CD14-positive monocyte (primary cell): Measurements from ENCODE around the gene C1QTNF6. TPM values are rescaled to one million over a fixed set of nuclear protein-coding genes. Genes with fewer than 3 reads are reported as not detected.

Experiments
- DNase-seq, 3 donors: peaks; one replicate each; pipeline ENCODE4 v3.0.0-alpha.2; 2011 to 2022
- H2AFZ ChIP-seq: 2 replicates; pipeline ENCODE4 v1.6.0; 2012; ENCODE audit warnings: mild to moderate bottlenecking, low read depth, low read length, inconsistent platforms; ENCODE audit not compliant: insufficient read depth, poor library complexity, severe bottlenecking
- H3K27ac ChIP-seq, 2 donors: 1 replicate in 1 of 2; 2 replicates in 1 of 2; pipeline ENCODE4 v1.5.1; 2012 to 2013; ENCODE audit warnings: low read length in 2 of 2, control low read depth in 1 of 2, inconsistent platforms in 1 of 2, low read depth in 1 of 2, mild to moderate bottlenecking in 1 of 2
- H3K27me3 ChIP-seq, 2 donors: one replicate each; pipeline versions ENCODE4 v1.6.0 to v1.6.1; 2011 to 2013; ENCODE audit warnings: low read length in 2 of 2; ENCODE audit not compliant: control insufficient read depth in 2 of 2, insufficient read depth in 2 of 2
- H3K36me3 ChIP-seq, 2 donors: replicated peaks in 1 of 2; 1 replicate in 1 of 2; 2 replicates in 1 of 2; pipeline versions ENCODE4 v1.5.1 to v1.6.1; 2012 to 2013; ENCODE audit warnings: low read length in 2 of 2, control low read depth in 1 of 2, inconsistent platforms in 1 of 2, mild to moderate bottlenecking in 1 of 2; ENCODE audit not compliant: insufficient read depth in 2 of 2, control insufficient read depth in 1 of 2
- H3K4me1 ChIP-seq, 2 donors: 1 replicate in 1 of 2; 2 replicates in 1 of 2; pipeline versions ENCODE4 v1.5.1 to v1.6.1; 2012 to 2013; ENCODE audit warnings: low read length in 2 of 2, control low read depth in 1 of 2, inconsistent platforms in 1 of 2, mild to moderate bottlenecking in 1 of 2, moderate library complexity in 1 of 2; ENCODE audit not compliant: insufficient read depth in 2 of 2, control insufficient read depth in 1 of 2
- H3K4me2 ChIP-seq: replicated peaks from 2 replicates; pipeline ENCODE3; 2012; ENCODE audit warnings: low read length, moderate library complexity, mild to moderate bottlenecking; ENCODE audit not compliant: poor library complexity, severe bottlenecking; ENCODE audit errors: extremely low read depth
- H3K4me3 ChIP-seq, 3 experiments: fragments of 200-600 bp in 1 of 3; sonication (generic) in 1 of 3; replicated peaks in 1 of 3; 1 replicate in 2 of 3; 2 replicates in 1 of 3; pipeline ENCODE4 v1.5.1; 2011 to 2013; ENCODE audit warnings: low read length in 3 of 3, mild to moderate bottlenecking in 3 of 3, control low read depth in 2 of 3, low read depth in 2 of 3, inconsistent platforms in 1 of 3, moderate library complexity in 1 of 3
- H3K79me2 ChIP-seq: 2 replicates; pipeline ENCODE4 v1.6.0; 2012; ENCODE audit warnings: mild to moderate bottlenecking, control low read depth, inconsistent platforms, low read length, moderate library complexity; ENCODE audit not compliant: insufficient read depth
- H3K9ac ChIP-seq: 2 replicates; pipeline ENCODE4 v1.6.0; 2017; ENCODE audit warnings: low read length, mild to moderate bottlenecking; ENCODE audit not compliant: insufficient read depth, poor library complexity, severe bottlenecking
- H3K9me3 ChIP-seq, 2 donors: replicated peaks in 1 of 2; 1 replicate in 1 of 2; 2 replicates in 1 of 2; pipeline versions ENCODE4 v1.5.1 to v1.6.1; 2012 to 2013; ENCODE audit warnings: low read length in 2 of 2, control low read depth in 1 of 2; ENCODE audit not compliant: control insufficient read depth in 1 of 2, insufficient read depth in 1 of 2
- H4K20me1 ChIP-seq: 2 replicates; pipeline ENCODE4 v1.6.0; 2012; ENCODE audit warnings: mild to moderate bottlenecking, low read length, control low read depth, moderate library complexity; ENCODE audit not compliant: insufficient read depth
- H3K27ac Mint-ChIP-seq, 7 donors: one replicate each; pipeline ENCODE4 v1.8.0; 2020; ENCODE audit warnings: mild to moderate bottlenecking in 7 of 7, mixed read lengths in 7 of 7, moderate library complexity in 6 of 7, inconsistent platforms in 2 of 7
- H3K27me3 Mint-ChIP-seq, 3 donors: one replicate each; pipeline ENCODE4 v1.8.0; 2021 to 2022; ENCODE audit warnings: low read depth in 3 of 3, mild to moderate bottlenecking in 3 of 3, mixed read lengths in 3 of 3, moderate library complexity in 3 of 3, inconsistent platforms in 1 of 3
- H3K36me3 Mint-ChIP-seq, 2 donors: one replicate each; pipeline ENCODE4 v1.8.0; 2020; ENCODE audit warnings: mixed read lengths in 2 of 2, inconsistent platforms in 1 of 2, mild to moderate bottlenecking in 1 of 2
- H3K4me1 Mint-ChIP-seq: one replicate; pipeline ENCODE4 v1.8.0; 2020; ENCODE audit warnings: mild to moderate bottlenecking, mixed read lengths
- H3K4me3 Mint-ChIP-seq, 2 donors: one replicate each; pipeline ENCODE4 v1.8.0; 2020; ENCODE audit warnings: mild to moderate bottlenecking in 2 of 2, mixed read lengths in 2 of 2, moderate library complexity in 1 of 2
- H3K9me3 Mint-ChIP-seq, 7 donors: one replicate each; pipeline ENCODE4 v1.8.0; 2020 to 2022; ENCODE audit warnings: mixed read lengths in 7 of 7, mild to moderate bottlenecking in 6 of 7, moderate library complexity in 6 of 7, inconsistent platforms in 2 of 7
- CTCF ChIP-seq: fragments of 200-600 bp; IDR thresholded peaks from one replicate; pipeline ENCODE4 v1.8.0; 2022; ENCODE audit warnings: antibody characterized with exemption, mild to moderate bottlenecking
- WGBS: methylation state at CpG from one replicate; pipeline ENCODE4 v1.1.5; 2013; ENCODE audit warnings: missing lambda C conversion rate; ENCODE audit not compliant: insufficient coverage; 5-methylcytosine and 5-hydroxymethylcytosine counted together
- intact Hi-C, 2 donors: fragments of 100-400 bp; cut with micrococcal nuclease; formaldehyde crosslinking; loops; one replicate each; pipeline versions ENCODE4 v1.15.0 to v1.15.1; 2023
- polyA plus RNA-seq, 3 donors: library from polyadenylated mRNA; depleted of rRNA in 1 of 3; unstranded in 2 of 3; stranded (reverse) in 1 of 3; fragments of 300-500 nt in 2 of 3; fragments of >200 nt in 1 of 3; fragmentation: Illumina TruSeq in 2 of 3; gene quantifications; 1 replicate in 2 of 3; 2 replicates in 1 of 3; pipeline ENCODE4 v1.2.3, GENCODE V29; 2012 to 2021

C1QTNF6 gene
- polyA plus RNA-seq, 3 donors, result 0.14 to 2.3 (median 0.24) TPM

GRCh38 chr22:37169947-37170688 is 17.9 kb downstream of the C1QTNF6 start:
- Histone ChIP-seq H3K36me3 (no peaks in the 10 kb centered on the region), H3K4me1 (peaks cover 0 to 4% of the 10 kb centered on the region in 2 donors), H3K79me2 (no peaks in the 10 kb centered on the region), H3K4me2 (no peak overlapping the region), H3K4me3 (no peak overlapping the region), H4K20me1 (no peaks in the 10 kb centered on the region), H3K27ac (no peak overlapping the region), H2AFZ (no peak overlapping the region), H3K9ac (no peak overlapping the region), H3K27me3 (no peaks in the 10 kb centered on the region), H3K9me3 (no peaks in the 10 kb centered on the region)
- intact Hi-C loops, result loop anchor here in 1 of 2 donors (5.0 kb wide), 1 partner anchor 287 kb away; no protein-coding TSS in a partner anchor
- TF ChIP-seq CTCF, result no peak
- H3K9me3 Mint-ChIP-seq, result peaks cover 0 to 9% (median 4%) of the 10 kb centered on the region in 7 donors
- WGBS, result 92% methylated on average over 10 of the region's 10 CpGs
- H3K27me3 Mint-ChIP-seq, result peaks cover 7 to 14% (median 14%) of the 10 kb centered on the region in 3 donors
- H3K27ac Mint-ChIP-seq, result no peak overlapping the region
- no peak for DNase-seq
- no peak overlapping the region for H3K4me3 Mint-ChIP-seq
- H3K36me3 Mint-ChIP-seq, result no peaks in the 10 kb centered on the region
- H3K4me1 Mint-ChIP-seq, result peaks cover 6% of the 10 kb centered on the region

- no peaks in the 10 kb centered on the region for H3K9me3 ChIP-seq
- H3K4me2 ChIP-seq, result no peak overlapping the region
- no peak overlapping the region for H2AFZ ChIP-seq
- no peaks in the 10 kb centered on the region for H3K36me3 Mint-ChIP-seq
- H3K27ac Mint-ChIP-seq, result peak overlapping the region in 1 of 7 donors; percentile 79
- H3K9me3 Mint-ChIP-seq, result peaks cover 0 to 9% (median 4%) of the 10 kb centered on the region in 7 donors
- H3K4me1 Mint-ChIP-seq, result peaks cover 4% of the 10 kb centered on the region
- H3K27me3 Mint-ChIP-seq, result peaks cover 7 to 14% (median 9%) of the 10 kb centered on the region in 3 donors
- 100% methylated on average over 5 of the region's 8 CpGs for WGBS
- no peak for TF ChIP-seq CTCF
- peaks cover 0 to 4% of the 10 kb centered on the region in 2 donors for H3K4me1 ChIP-seq
- H3K27ac ChIP-seq, result no peak overlapping the region
- H3K4me3 Mint-ChIP-seq, result no peak overlapping the region
- no peak overlapping the region for H3K4me3 ChIP-seq
- H3K27me3 ChIP-seq, result no peaks in the 10 kb centered on the region
- intact Hi-C loops, result loop anchor here in 1 of 2 donors (5.0 kb wide), 1 partner anchor 288 kb away; no protein-coding TSS in a partner anchor
- H3K79me2 ChIP-seq, result no peaks in the 10 kb centered on the region
- no peaks in the 10 kb centered on the region for H4K20me1 ChIP-seq
- DNase-seq, result no peak
- H3K36me3 ChIP-seq, result no peaks in the 10 kb centered on the region
- H3K9ac ChIP-seq, result no peak overlapping the region
Observed at GRCh38 chr22:37169406-37169805, 18.6 kb downstream of the C1QTNF6 start.
